ENCODE data around the gene SFI1.

Gene SFI1

DNA sequence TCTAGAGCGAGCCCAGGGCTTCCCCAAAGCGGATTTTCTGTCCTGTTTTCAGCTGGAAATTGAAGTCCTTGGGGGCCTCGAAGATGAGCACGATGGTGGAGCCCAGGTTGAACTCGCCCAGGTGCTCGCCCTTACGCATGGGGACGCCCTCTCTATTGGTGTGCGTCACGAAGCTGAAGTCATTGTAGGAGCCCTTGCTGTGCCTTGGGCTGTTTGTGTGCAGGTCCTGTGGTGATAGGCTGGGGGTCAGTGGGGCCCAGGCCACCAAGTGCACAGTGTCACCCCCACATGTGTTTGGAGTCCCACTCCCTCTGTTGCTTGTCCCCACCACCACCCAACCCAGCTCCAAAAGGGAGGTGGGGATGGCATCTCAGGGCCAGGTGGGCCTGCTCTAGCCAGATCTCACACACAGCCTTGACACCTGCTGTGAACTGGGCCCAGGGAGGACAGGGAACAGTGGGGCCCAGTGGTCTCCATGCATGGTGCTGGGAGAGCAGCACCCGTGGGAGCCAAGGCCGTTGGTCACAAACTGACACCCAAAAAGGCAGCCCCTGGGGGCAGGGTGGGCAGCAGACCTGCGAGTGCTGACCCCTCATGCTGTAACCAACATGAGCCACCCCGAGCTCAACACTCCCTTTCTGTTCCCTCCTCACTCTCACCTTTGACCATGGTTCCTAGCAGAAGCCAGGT, 123.4 kb downstream of the SFI1 start:
- no peak for DNase-seq

DNA sequence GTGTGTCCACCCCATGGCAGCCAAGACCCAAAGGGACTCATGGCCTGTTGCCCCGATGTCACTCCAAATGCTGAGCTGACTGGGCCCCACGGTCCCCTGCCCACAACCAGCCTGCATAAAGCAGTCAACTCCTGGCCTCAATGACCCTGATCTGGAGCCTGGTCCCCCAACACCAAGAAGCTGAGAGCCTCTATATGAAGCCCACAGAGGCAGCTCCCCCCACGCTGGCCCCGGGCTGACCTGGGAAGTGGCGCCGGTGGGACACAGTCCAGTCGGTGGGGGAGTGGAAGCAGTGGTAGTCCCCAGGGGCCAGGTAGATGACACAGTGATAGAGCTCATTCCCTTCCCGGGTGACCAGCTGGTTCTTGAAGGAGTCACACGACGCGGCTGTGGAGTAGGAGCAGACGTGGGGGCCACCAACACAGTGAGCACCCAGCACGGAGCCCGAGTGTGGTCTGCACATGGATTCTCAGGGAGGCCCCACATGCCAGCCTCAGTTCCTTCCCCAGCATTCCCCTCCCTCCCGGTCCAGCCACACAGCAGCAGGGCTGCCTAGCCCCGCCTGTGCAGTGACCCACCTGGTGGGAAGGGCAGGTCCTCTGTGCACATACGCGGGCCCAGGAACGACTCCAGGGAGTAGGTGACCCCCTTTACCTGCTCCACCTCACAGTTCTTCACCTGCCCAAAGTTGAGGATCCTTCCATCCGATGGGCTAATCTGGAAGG, 124.6 kb downstream of the SFI1 start:
- DNase-seq: no peak

DNA sequence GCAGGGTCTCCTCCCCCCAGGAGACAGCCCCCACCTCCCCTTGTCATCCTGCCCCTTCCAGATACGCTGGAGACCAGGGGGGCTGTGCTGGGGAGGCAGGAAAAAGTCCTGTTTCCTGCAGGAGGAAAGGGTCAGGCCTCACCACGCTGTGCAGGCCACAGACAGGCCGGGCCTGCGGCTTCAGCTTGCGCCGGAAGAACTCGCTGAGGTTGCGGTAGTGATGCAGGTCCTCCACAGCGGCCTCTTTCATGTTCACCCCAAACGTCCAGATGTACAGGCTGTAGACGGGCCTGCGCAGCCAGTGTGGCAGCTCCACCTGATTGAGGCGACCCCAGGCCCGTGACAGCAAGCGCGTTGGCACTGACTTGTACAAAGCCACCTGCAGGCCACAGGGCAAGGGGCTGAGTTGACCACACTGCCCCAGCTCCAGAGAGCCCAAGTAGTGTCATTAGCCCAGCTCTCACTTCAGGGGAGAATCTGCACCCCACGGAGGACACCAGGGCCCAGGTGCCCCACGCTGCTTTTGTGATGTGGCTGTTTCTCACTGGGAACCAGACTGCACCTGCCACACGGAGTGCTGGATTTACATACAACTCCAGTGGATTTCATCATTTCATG, 125.3 kb downstream of the SFI1 start:
- no peak for DNase-seq

DNA sequence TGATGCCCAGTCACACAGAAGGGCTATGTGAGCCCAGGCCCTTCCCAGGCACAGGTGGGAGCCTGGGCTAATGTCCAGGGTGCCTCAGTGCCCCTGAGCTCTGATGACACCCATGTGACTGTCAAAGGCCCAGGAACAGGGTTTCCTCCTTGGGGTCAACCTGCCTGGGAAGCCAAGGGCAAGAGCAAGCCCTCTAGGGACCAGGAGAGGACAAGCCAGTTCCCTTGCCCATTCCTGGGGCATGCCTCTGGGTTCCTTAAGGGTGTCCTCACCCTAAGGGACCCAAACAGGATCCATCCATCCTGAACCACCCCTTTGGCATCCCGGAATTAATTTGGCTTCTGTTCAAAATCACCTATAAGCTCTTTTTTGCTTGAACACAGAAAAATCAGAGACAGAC, 126.6 kb downstream of the SFI1 start:
- no peak for DNase-seq

DNA sequence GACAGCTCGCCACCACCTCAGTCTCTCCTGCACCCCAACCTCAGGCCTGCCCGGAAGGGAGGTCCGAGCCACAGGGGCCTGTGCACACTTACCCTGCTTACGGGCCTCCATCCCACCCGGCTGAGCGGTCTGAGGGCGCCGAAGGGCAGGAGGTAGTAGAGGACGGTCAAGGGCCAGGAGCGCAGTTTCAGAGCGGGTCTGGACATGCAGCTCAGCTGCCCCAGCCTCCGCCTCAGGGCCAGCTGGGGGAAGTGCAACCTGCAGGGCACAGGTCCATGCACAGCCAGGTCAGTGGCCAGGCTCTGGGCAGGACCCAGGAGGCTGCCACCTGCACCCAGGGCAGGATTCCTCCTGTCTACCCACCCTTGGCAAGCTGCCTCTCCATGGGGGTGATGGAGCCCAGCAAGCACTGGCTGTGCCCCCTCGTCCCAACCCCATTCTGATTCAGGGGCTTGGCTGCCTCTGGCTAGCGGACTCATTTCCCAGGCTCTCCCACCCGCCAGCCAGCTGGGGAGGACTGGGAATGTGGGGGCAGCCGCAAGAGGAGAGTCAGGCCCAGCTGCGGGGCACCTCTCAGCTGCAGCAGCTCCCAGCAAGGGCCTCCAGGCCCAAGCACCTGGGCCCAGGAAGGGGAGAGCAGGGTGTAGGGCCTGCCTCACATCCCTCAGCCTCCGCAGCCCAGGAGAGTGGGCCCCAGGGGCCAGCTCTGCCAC, 127.4 kb downstream of the SFI1 start:
- no peak for DNase-seq

- no peak for DNase-seq
These were observed 128.9 kb downstream of the SFI1 start for GRCh38 chr22:31625257-31625640.

GRCh38 chr22:31625661-31626426, 129.5 kb downstream of the SFI1 start:
- DNase-seq: no peak

DNA sequence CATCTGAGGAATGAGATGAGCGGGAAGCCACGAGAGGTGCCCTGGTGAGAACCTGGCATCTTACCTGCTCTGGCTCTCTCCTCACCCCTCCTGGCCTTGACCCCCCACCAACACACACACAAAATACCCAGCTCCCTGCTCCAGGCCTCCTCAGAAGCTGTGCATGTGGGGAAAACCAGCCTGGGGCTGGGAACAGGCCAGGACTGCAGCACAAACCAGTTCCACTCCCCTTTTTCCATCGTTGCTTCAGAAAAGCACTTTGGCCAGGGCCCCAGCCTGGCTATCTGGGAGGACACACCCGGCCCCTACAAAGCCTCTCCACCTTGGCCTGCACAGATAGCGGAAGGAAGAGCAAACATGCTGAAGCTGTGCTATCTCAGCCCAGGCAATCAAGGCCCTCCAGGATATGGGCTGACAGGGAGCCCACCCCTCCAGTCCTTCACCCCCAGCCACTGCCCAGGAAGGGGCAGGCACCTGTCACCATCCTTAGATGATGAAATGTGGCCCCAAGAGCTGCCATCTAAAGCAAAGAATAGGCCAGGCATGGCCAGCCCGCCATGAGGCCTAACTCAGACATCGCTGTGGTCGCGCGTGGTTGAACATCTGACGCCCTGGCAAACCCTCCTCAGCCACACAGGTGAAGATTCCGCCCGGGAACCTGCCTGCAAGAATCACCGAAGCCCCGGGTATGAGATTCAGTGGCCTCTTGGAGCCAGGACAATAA, 130.3 kb downstream of the SFI1 start:
- no peak for DNase-seq

DNA sequence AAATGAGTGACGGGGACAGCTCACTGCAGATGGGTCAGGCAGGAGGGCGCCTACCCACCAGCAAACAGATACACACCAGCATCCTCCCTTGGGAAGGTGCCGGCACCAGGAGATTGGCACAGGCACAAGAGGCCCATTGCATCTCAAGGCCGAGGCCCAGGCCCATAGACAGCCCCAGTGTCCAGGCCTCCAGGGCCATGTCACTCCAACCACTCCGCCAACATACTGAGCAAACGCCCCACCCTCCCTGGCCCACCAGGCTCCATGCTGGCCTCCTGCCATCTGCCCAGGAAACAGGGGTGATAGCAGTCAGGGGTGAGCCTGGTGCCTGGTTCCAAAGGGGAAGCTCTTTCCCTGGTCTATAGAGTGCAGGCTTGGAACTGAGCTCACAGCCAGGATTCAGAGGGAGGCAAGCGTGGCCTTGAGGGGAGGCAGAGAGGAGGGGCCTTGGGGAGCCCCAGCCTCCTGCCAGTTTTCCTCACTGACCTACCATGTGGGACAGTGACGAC, 130.9 kb downstream of the SFI1 start:
- DNase-seq: no peak

- no peak for DNase-seq
These were observed 132.0 kb downstream of the SFI1 start for GRCh38 chr22:31628362-31628761.

GRCh38 chr22:31628969-31629708, 132.8 kb downstream of the SFI1 start:
- no peak for DNase-seq

- DNase-seq: no peak
These were observed 133.4 kb downstream of the SFI1 start for GRCh38 chr22:31629741-31630184.

DNA sequence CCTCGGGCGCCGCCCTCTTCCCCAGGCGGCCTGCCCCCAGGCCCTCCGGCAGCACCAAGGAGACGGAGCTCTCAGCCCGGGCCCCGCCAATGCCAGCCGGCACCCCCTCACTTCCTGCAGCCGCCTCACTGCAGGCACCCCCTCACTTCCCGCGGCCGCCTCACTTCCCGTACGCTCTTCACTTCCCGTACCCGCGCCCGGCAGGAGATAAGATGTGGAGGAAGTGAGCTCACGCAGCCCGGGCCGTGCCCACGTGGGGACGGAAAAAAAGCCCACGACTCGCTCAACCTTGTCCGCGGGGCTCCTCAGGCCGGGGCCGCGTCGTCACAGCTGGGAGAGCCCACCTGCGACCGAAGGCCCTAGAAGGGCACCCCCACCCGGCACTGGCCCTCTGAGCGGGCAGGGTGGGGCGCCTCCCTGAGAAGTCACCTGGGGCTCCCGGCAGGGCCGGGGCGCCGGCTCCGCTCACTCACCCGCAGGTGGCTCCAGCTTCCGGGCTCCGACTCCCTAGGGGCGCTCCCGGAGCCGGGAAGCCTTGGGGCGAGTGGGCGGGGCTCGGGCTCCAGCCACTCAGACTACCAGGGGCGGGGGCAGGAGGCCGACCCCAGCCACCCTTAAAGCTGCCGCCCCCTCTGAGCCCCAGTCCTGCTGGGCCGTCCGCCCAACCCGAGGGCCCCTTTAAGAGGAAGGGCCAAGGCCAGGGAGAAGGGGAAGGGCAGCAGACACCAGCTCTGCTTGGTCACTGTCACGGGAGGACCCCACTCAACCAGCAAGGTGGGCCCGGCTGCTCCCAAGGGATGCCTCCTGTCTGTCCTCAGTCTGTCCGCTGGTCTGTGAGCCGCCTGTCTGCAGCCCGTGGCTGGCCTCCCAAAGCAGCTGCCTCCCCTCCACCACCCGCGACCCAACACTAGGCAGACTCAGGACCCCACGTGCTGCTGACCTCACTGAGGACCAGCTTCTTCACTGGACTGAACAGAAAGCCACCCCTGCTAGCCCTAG, 134.3 kb downstream of the SFI1 start:
- peak; percentile 92 to 96 (median 94) for DNase-seq

GRCh38 chr22:31631436-31631835, 135.1 kb downstream of the SFI1 start:
- DNase-seq: no peak

GRCh38 chr22:31635638-31636306, 139.4 kb downstream of the SFI1 start:
- no peak for DNase-seq

- DNase-seq: peak; percentile 85 to 91 (median 88)
These were observed 141.1 kb downstream of the SFI1 start for GRCh38 chr22:31637447-31637890.

GRCh38 chr22:31637891-31638618, 141.7 kb downstream of the SFI1 start:
- peak; percentile 85 to 93 (median 92) for DNase-seq
